K562 (cell line): ENCODE data around the gene CLDN11.

ENCODE experiments used
- LEF1 ChIP-seq: fragments of 450-650 bp; IDR thresholded peaks from 2 replicates; pipeline ENCODE4 v1.6.1; 2016; ENCODE audit warnings: mild to moderate bottlenecking
- RBM17 ChIP-seq: fragments of 200-400 bp; formaldehyde crosslinking; IDR thresholded peaks from 2 replicates; pipeline ENCODE4 v1.6.1; 2017; ENCODE audit warnings: low read depth, mild to moderate bottlenecking, low read length, borderline replicate concordance
- TF ChIP-seq, protein P1 (sequence below): fragments of 250-450 bp; sonication (Bioruptor Pico); IDR thresholded peaks from 2 replicates; pipeline ENCODE4 v1.4.0; 2020; ENCODE audit warnings: borderline replicate concordance

DNA sequence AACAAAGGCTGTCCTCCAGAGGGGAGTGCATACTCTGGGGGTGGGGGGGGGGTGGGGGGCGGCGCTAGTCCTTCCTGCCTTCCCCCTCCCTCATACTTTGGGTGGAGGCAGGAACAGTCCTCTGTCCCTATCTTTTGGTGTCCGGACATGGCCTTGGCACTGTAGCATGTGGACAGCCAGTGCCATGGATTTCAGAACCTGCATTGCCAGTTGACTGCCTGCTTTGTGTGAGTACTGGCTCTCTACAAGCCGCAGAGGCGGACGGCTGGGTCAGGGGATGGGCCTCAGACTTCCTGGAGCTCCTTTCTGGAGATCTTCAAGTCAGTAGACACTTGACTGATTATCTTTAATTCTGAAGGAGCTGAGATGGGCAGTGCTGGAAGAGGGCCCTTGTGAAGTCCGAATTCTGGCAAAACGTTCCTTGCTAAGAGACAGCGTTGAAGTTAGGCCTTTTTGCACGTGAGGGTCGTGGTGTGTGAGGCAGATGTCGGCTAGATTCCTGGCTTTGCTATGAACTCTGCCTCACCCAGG lies 2.5 kb downstream of the CLDN11 start:
- no peak for TF ChIP-seq RBM17
- TF ChIP-seq, protein P1, sequence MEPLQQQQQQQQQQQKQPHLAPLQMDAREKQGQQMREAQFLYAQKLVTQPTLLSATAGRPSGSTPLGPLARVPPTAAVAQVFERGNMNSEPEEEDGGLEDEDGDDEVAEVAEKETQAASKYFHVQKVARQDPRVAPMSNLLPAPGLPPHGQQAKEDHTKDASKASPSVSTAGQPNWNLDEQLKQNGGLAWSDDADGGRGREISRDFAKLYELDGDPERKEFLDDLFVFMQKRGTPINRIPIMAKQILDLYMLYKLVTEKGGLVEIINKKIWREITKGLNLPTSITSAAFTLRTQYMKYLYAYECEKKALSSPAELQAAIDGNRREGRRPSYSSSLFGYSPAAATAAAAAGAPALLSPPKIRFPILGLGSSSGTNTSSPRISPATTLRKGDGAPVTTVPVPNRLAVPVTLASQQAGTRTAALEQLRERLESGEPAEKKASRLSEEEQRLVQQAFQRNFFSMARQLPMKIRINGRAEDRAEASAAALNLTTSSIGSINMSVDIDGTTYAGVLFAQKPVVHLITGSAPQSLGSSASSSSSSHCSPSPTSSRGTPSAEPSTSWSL, result no peak
- no peak for TF ChIP-seq LEF1
